Kidney (tissue), 14 donors: Measurements from ENCODE around the gene AIMP1. TPM values are rescaled to one million over a fixed set of nuclear protein-coding genes. Genes with fewer than 3 reads are reported as not detected.

ENCODE experiments used
- DNase-seq, 5 donors: peaks; one replicate each; pipeline ENCODE4 v3.0.0-alpha.2; 2013 to 2020
- FAIRE-seq: peaks from 2 replicates; lab custom pipeline; 2012; peaks lifted over from hg19 to GRCh38; lab: Jason Lieb, UNC
- H3K27ac ChIP-seq, 2 donors: one replicate each; pipeline ENCODE4 v1.7.0; 2013; ENCODE audit warnings: low read depth in 2 of 2, low read length in 2 of 2, inconsistent platforms in 1 of 2
- H3K27me3 ChIP-seq: one replicate; pipeline ENCODE4 v1.7.1; 2013; ENCODE audit warnings: low read length, inconsistent platforms; ENCODE audit not compliant: control insufficient read depth, insufficient read depth
- H3K36me3 ChIP-seq, 3 donors: one replicate each; pipeline versions ENCODE4 v1.7.0 to v1.7.1; 2013; ENCODE audit warnings: low read length in 3 of 3, control low read depth in 1 of 3, inconsistent platforms in 1 of 3; ENCODE audit not compliant: insufficient read depth in 3 of 3, control insufficient read depth in 2 of 3
- H3K4me1 ChIP-seq, 3 donors: one replicate each; pipeline versions ENCODE4 v1.7.0 to v1.7.1; 2013; ENCODE audit warnings: low read length in 3 of 3, inconsistent platforms in 1 of 3, low read depth in 1 of 3; ENCODE audit not compliant: control insufficient read depth in 2 of 3, insufficient read depth in 2 of 3
- H3K4me3 ChIP-seq, 3 donors: one replicate each; pipeline versions ENCODE4 v1.7.0 to v1.8.1; 2013; ENCODE audit warnings: low read length in 3 of 3, control low read depth in 1 of 3, inconsistent platforms in 1 of 3
- H3K9ac ChIP-seq, 3 donors: one replicate each; pipeline versions ENCODE4 v1.7.0 to v1.7.1; 2013; ENCODE audit warnings: low read length in 3 of 3, control low read depth in 1 of 3, inconsistent platforms in 1 of 3
- H3K9me3 ChIP-seq, 3 donors: one replicate each; pipeline versions ENCODE4 v1.7.0 to v1.7.1; 2013; ENCODE audit warnings: low read length in 3 of 3, control low read depth in 1 of 3, inconsistent platforms in 1 of 3; ENCODE audit not compliant: control insufficient read depth in 2 of 3, insufficient read depth in 1 of 3
- intact Hi-C: fragments of 100-400 bp; cut with DNase I; formaldehyde crosslinking; loops from one replicate; pipeline ENCODE4 v1.11.1; 2022
- polyA plus RNA-seq: library from polyadenylated mRNA; stranded (reverse); fragments of 350-450 nt; fragmentation: Illumina TruSeq; extraction: RNeasy Lipid Tissue Mini Kit (QIAGEN cat#74804); gene quantifications from one replicate; pipeline ENCODE4 v1.2.3, GENCODE V29; 2014; ENCODE audit warnings: low read depth, low replicate concordance; ENCODE audit not compliant: insufficient read depth
- total RNA-seq: library from RNA; stranded (reverse); fragmentation: NEBNext Ultra II Directional; extraction: Animal tissue kit (Norgen Biotek cat#: 25700); gene quantifications from one replicate; pipeline ENCODE4 v1.2.1, GENCODE V29; 2021
- TF ChIP-seq, protein P1 (sequence below): IDR thresholded peaks from 3 replicates; pipeline ENCODE4 v1.5.1; 2012; ENCODE audit warnings: mild to moderate bottlenecking, moderate library complexity, borderline replicate concordance; ENCODE audit not compliant: insufficient read depth; ENCODE audit errors: extremely low read depth
- donor health status: control.
- donor health status: control.
- donor health status: control.
- donor health status: control.
- donor health status: control.
- donor health status: DM: yes; HTN: yes; CAD: no.
- donor health status: Normal renal cell carcinoma (clear cell type).

AIMP1 gene
- total and polyA plus RNA-seq, 2 donors from 2014 or later: 43.3 to 47.1 TPM

DNA sequence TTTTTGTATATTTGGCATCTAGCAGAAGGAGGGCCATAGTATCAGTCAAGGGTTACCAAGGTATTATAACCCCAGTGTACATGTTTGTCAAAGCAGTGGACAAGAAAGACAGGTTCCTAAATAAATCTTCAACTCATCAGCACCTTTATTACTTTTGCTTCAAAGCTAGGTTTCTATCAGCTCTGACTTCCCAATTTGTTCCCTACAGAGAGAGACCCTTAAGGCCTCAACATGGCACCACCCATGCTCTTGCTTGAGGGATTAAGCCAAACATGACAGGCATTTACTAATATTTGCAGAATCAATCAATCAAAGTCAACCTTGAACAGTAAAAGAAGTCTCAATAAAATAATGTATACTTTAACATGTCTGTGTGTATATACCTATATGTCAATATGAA, 9.8 kb upstream of the AIMP1 start:
- no peaks in the 10 kb centered on the region for H3K9me3 ChIP-seq
- no peaks in the 10 kb centered on the region for H3K4me1 ChIP-seq
- TF ChIP-seq, protein P1, sequence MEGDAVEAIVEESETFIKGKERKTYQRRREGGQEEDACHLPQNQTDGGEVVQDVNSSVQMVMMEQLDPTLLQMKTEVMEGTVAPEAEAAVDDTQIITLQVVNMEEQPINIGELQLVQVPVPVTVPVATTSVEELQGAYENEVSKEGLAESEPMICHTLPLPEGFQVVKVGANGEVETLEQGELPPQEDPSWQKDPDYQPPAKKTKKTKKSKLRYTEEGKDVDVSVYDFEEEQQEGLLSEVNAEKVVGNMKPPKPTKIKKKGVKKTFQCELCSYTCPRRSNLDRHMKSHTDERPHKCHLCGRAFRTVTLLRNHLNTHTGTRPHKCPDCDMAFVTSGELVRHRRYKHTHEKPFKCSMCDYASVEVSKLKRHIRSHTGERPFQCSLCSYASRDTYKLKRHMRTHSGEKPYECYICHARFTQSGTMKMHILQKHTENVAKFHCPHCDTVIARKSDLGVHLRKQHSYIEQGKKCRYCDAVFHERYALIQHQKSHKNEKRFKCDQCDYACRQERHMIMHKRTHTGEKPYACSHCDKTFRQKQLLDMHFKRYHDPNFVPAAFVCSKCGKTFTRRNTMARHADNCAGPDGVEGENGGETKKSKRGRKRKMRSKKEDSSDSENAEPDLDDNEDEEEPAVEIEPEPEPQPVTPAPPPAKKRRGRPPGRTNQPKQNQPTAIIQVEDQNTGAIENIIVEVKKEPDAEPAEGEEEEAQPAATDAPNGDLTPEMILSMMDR: no peak
- no peak overlapping the region for H3K9ac ChIP-seq
- intact Hi-C loops: no loop called here
- no peak for FAIRE-seq
- H3K4me3 ChIP-seq: no peak overlapping the region
- H3K27me3 ChIP-seq: no peaks in the 10 kb centered on the region
- H3K36me3 ChIP-seq: peaks cover 0 to 3% (median 2%) of the 10 kb centered on the region in 3 donors
- DNase-seq: no peak
- H3K27ac ChIP-seq: no peak overlapping the region

DNA sequence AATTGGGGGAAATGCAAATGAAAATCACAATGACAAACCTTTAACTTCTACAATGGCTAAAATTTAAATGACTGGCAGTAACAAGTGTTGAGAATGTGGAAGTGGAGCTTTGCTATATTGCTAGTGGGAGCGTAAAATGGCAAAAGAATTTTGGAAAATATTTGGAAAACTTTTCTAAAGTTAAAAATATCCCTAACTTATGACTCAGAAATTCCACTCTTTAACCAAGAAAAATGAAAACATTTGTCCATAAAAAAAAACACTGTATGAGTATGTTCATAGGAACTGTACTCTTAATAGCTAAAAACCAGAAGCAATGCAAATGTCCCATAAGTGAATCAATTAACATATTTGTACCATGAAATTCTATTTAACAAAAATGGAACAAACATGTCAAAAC, 4.0 kb upstream of the AIMP1 start:
- Histone ChIP-seq H3K36me3 (peaks cover 0 to 3% (median 0%) of the 10 kb centered on the region in 3 donors), H3K4me1 (peaks cover 0 to 10% (median 6%) of the 10 kb centered on the region in 3 donors), H3K9ac (no peak overlapping the region), H3K27me3 (no peaks in the 10 kb centered on the region), H3K27ac (no peak overlapping the region), H3K4me3 (no peak overlapping the region), H3K9me3 (no peaks in the 10 kb centered on the region)
- DNase-seq: no peak
- TF ChIP-seq, protein P1: no peak
- intact Hi-C loops: no loop called here
- no peak for FAIRE-seq

DNA sequence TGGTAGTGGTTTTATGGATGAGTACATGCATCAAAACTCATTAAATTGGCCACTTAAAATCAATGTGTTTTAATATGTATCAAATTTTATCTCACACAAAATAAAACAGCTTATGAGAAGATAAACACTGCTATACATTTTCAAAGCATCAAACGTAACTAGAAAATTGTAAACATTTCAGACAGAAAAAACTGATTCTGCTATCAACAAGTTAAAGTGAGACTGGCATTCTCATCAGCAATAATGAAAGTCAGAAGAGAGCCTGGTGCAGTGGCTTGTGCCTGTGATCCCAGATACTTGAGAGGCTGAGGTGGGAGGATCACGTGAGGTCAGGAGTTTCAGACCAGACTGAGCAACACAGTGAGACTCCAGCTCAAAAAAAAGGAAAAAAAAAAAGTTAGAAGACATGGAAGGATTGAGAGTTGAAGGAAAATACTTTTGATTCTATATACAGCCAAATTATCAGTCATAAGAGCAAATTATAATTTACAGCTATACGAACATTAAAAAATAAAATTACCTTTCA, 3.3 kb upstream of the AIMP1 start:
- Histone ChIP-seq H3K9me3 (no peaks in the 10 kb centered on the region), H3K36me3 (peaks cover 0 to 3% (median 0%) of the 10 kb centered on the region in 3 donors), H3K27ac (no peak overlapping the region), H3K4me3 (no peak overlapping the region), H3K9ac (no peak overlapping the region), H3K27me3 (no peaks in the 10 kb centered on the region), H3K4me1 (peaks cover 0 to 16% (median 13%) of the 10 kb centered on the region in 3 donors)
- FAIRE-seq (no peak), DNase-seq (no peak)
- TF ChIP-seq, protein P1: no peak
- intact Hi-C loops: no loop called here

DNA sequence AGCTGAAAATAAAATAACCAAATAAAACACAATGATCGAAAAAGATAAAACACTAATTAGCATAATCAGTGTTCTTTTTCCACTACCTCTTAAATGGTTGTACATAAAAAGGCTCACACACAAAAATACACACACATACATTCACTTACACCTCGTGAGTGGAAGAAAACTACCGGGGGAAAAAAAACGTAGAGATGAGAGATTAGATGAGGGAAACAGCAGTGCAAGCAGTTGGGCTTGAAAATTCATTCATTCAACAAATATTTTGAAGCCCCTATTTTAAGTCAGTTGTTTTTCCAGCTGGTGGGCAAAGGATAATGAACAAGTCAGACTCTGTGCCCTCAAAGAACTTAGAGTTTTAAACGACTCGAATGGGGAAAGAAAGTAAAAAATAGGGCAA, 1.4 kb upstream of the AIMP1 start:
- FAIRE-seq (no peak), DNase-seq (peak in 1 of 5 donors; percentile 2)
- Histone ChIP-seq H3K9ac (peak overlapping the region in 2 of 3 donors; percentile 93 to 99), H3K9me3 (no peaks in the 10 kb centered on the region), H3K27me3 (no peaks in the 10 kb centered on the region), H3K4me3 (peak overlapping the region; percentile 91 to 99 (median 96)), H3K27ac (no peak overlapping the region), H3K4me1 (peaks cover 0 to 16% (median 14%) of the 10 kb centered on the region in 3 donors), H3K36me3 (no peaks in the 10 kb centered on the region)
- intact Hi-C loops: no loop called here
- TF ChIP-seq, protein P1: no peak
